ENCODE results near the gene NOX4. TPM values are rescaled to one million over a fixed set of nuclear protein-coding genes. Genes with fewer than 3 reads are reported as not detected.

Gene NOX4
- total RNA-seq, 2 donors from 2014 or later = 5.9 to 20.2 TPM

DNA sequence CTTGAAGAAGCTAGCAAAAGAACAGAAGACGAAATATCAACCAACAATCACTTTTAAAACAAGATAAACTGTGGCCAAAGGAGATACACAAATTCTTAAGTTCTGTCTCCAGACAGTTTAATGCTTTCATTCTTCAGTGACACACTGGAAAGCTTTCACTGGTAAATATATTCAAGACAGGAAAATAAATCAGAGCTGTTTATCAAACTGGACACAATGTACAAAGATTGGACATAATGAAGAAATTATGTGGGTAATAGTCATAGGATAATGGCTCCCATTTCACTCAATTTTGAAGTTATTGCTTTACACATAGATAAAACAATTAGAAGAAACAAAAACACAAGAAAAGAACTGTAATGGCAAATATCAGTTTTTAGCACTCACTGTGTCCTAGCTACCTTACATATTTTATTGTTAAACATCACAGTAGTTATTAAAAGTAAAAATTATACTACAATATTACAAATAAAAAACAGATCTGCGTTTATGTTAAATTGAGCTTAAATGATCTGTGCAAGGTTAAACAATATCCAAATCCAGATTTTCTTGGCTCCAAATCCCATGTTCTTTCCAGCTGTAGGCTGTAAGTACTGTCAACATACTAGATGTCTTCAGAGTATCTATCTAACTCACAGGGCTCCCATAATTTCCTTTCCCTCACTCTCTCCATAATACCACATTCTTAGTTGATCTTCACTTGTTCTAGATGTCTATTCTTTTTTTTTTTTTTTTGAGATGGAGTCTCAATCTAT is 38.6 kb upstream of the NOX4 start:
- TF ChIP-seq, protein P1, sequence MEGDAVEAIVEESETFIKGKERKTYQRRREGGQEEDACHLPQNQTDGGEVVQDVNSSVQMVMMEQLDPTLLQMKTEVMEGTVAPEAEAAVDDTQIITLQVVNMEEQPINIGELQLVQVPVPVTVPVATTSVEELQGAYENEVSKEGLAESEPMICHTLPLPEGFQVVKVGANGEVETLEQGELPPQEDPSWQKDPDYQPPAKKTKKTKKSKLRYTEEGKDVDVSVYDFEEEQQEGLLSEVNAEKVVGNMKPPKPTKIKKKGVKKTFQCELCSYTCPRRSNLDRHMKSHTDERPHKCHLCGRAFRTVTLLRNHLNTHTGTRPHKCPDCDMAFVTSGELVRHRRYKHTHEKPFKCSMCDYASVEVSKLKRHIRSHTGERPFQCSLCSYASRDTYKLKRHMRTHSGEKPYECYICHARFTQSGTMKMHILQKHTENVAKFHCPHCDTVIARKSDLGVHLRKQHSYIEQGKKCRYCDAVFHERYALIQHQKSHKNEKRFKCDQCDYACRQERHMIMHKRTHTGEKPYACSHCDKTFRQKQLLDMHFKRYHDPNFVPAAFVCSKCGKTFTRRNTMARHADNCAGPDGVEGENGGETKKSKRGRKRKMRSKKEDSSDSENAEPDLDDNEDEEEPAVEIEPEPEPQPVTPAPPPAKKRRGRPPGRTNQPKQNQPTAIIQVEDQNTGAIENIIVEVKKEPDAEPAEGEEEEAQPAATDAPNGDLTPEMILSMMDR (IDR thresholded peaks at IDR 0.05) = no peak
- peaks cover 0 to 10% of the 10 kb centered on the region in 2 donors for H3K9me3 ChIP-seq

DNA sequence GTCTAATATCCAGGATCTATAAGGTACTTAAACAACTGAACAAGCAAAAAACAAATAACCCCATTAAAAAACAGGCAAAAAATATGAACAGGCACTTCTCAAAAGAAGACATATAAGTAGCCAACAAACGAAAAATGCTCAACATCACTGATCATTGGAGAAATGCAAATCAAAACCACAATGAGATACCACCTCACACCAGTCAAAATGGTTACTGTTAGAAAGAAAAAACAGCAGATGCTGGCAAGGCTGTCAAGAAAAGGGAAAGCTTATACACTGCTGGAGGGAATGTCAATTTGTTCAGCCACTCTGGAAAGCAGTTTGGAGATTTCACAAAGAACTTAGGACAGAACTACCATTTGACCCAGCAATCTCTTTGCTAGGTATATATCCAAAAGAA is 30.6 kb upstream of the NOX4 start:
- H3K27me3 ChIP-seq = no peaks in the 10 kb centered on the region
- H3K27ac ChIP-seq = no peak overlapping the region

More for the DNA sequence above, 38.6 kb upstream of the NOX4 start:
- Histone ChIP-seq H3K36me3 (no peaks in the 10 kb centered on the region), H3K27me3 (no peaks in the 10 kb centered on the region), H3K27ac (no peak overlapping the region), H3K4me1 (no peaks in the 10 kb centered on the region), H3K4me3 (no peak overlapping the region)
- no peak for DNase-seq (ENCODE audit: low spot score)

DNA sequence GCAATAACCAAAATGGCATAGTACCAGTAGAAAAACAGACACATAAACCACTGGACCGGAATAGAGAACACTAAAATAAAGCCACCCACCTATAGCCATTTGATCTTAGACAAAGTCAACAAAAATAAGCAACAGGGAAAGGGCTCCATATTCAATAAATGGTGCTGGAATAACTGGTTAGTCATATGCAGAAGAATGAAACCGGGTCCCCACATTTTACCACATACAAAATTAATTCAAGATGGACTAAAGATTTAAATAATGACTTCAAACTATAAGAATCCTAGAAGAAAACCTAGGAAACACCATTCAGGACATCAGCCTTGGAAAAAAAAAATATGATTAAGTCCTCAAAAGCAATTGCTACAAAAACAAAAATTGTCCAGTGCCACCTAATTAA is 30.1 kb upstream of the NOX4 start:
- TF ChIP-seq, protein P1 (IDR thresholded peaks at IDR 0.05) = no peak
- H3K9me3 ChIP-seq = peaks cover 0 to 12% of the 10 kb centered on the region in 2 donors

More for the DNA sequence above, 30.6 kb upstream of the NOX4 start:
- TF ChIP-seq, protein P1 (IDR thresholded peaks at IDR 0.05) = no peak
- Histone ChIP-seq H3K36me3 (no peaks in the 10 kb centered on the region), H3K4me3 (no peak overlapping the region), H3K4me1 (no peaks in the 10 kb centered on the region), H3K9me3 (peaks cover 0 to 12% of the 10 kb centered on the region in 2 donors)
- no peak for DNase-seq (ENCODE audit: low spot score)

DNA sequence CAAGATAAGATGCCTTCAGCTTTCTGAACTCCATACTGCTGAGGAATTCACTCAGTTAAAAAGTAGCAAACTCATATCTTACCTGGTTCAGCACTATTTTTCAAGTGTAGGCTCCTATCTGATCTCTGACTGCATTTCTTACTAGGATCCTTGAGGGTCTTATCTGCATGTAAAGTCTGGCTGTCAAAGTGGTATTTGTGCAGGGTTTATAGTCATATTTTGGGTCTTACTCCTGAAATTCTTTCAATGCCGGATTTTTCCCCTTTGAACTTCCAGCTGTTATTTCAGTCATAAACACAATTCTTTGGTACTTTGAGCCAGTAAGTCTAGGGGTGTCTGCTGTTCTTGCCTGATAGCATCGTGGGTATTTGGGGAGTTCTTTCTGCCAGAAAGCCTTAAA is 25.3 kb upstream of the NOX4 start:
- H3K36me3 ChIP-seq = no peaks in the 10 kb centered on the region
- no peaks in the 10 kb centered on the region for H3K4me1 ChIP-seq
- H3K27me3 ChIP-seq = no peaks in the 10 kb centered on the region
- no peak overlapping the region for H3K4me3 ChIP-seq
- no peak overlapping the region for H3K27ac ChIP-seq
- TF ChIP-seq, protein P1 (IDR thresholded peaks at IDR 0.05) = no peak
- DNase-seq (ENCODE audit: low spot score) = no peak
- H3K9me3 ChIP-seq = peaks cover 0 to 18% of the 10 kb centered on the region in 2 donors

More for the DNA sequence above, 30.1 kb upstream of the NOX4 start:
- no peak overlapping the region for H3K4me3 ChIP-seq
- H3K36me3 ChIP-seq = no peaks in the 10 kb centered on the region
- H3K27ac ChIP-seq = no peak overlapping the region
- DNase-seq (ENCODE audit: low spot score) = no peak
- no peaks in the 10 kb centered on the region for H3K4me1 ChIP-seq
- H3K27me3 ChIP-seq = no peaks in the 10 kb centered on the region

DNA sequence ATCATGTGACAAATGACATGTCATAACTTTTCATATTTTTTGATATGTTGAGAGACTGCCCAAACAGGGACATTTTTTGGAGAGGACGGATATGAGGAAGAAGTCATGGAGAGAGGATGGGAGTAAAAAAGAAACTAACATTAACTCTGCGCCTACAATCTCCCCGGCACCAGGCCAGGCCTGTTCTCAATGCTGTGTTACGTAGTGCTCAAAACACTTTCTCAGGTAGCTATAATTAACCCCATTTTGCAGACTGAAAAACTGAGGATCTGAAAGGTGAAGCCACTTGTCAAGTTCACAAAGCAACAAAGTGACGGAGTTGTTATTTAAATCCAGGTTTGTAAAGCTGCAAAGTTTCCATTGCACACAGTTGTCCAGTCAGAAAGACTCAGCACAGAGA is 17.4 kb upstream of the NOX4 start:
- H3K27ac ChIP-seq = no peak overlapping the region
- H3K36me3 ChIP-seq = no peaks in the 10 kb centered on the region
- H3K9me3 ChIP-seq = no peaks in the 10 kb centered on the region
- H3K27me3 ChIP-seq = no peaks in the 10 kb centered on the region
- H3K4me3 ChIP-seq = no peak overlapping the region
- no peaks in the 10 kb centered on the region for H3K4me1 ChIP-seq
- TF ChIP-seq, protein P1 (IDR thresholded peaks at IDR 0.05) = no peak
- DNase-seq (ENCODE audit: low spot score) = no peak

DNA sequence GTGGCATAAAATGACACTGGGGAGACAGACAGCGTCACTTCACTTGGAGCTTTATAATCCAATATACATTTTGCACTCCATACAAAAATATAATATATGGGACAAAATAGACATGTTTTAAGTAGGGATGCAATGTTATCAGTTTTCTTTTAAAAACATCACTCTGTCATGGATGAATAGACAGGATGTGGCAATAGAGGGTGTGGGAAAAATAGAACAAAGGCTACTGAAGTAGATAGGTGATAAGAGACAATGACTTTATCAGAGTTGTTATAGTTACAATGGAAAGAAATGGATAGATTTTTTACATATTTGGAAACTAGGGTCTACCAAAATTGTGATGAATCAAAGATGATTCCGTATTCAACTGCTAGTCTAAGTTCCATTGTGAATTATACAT is 13.1 kb upstream of the NOX4 start:
- TF ChIP-seq, protein P1 (IDR thresholded peaks at IDR 0.05) = no peak
- Histone ChIP-seq H3K9me3 (no peaks in the 10 kb centered on the region), H3K4me3 (no peak overlapping the region), H3K36me3 (no peaks in the 10 kb centered on the region), H3K27ac (no peak overlapping the region), H3K4me1 (no peaks in the 10 kb centered on the region), H3K27me3 (no peaks in the 10 kb centered on the region)
- DNase-seq (ENCODE audit: low spot score) = no peak
